ES-I3 (cell line): ENCODE results near the gene CH25H.

Source experiments
- H3K36me3 ChIP-seq: 2 replicates; pipeline ENCODE4 v1.6.1; 2013; ENCODE audit warnings: mild to moderate bottlenecking, low read length, control low read depth, moderate library complexity; ENCODE audit not compliant: insufficient read depth
- H3K4me1 ChIP-seq: 2 replicates; pipeline ENCODE4 v1.6.1; 2013; ENCODE audit warnings: mild to moderate bottlenecking, control low read depth, low read length; ENCODE audit not compliant: insufficient read depth
- H3K9ac ChIP-seq: 2 replicates; pipeline ENCODE4 v1.6.1; 2013; ENCODE audit warnings: low read depth, mild to moderate bottlenecking, low read length, moderate library complexity
- H3K9me3 ChIP-seq: 2 replicates; pipeline ENCODE4 v1.6.1; 2013; ENCODE audit warnings: mild to moderate bottlenecking, low read length, moderate library complexity; ENCODE audit not compliant: control insufficient read depth, insufficient read depth

CH25H gene

GRCh38 chr10:89241026-89241425 lies 33.9 kb upstream of the CH25H start:
- Histone ChIP-seq H3K4me1 (peaks cover 21% of the 10 kb centered on the region), H3K9ac (no peak overlapping the region), H3K36me3 (no peaks in the 10 kb centered on the region), H3K9me3 (no peaks in the 10 kb centered on the region)

- no peaks in the 10 kb centered on the region for H3K9me3 ChIP-seq
- H3K36me3 ChIP-seq, result no peaks in the 10 kb centered on the region
- H3K4me1 ChIP-seq, result peaks cover 17% of the 10 kb centered on the region
- no peak overlapping the region for H3K9ac ChIP-seq
Observed at GRCh38 chr10:89240519-89240918, 33.4 kb upstream of the CH25H start.

GRCh38 chr10:89238956-89239644 lies 32.0 kb upstream of the CH25H start:
- Histone ChIP-seq H3K36me3 (no peaks in the 10 kb centered on the region), H3K9me3 (no peaks in the 10 kb centered on the region), H3K4me1 (peaks cover 22% of the 10 kb centered on the region), H3K9ac (no peak overlapping the region)

GRCh38 chr10:89237849-89238248 lies 30.7 kb upstream of the CH25H start:
- H3K36me3 ChIP-seq, result no peaks in the 10 kb centered on the region
- H3K9ac ChIP-seq, result no peak overlapping the region
- peaks cover 16% of the 10 kb centered on the region for H3K4me1 ChIP-seq
- no peaks in the 10 kb centered on the region for H3K9me3 ChIP-seq

- Histone ChIP-seq H3K4me1 (0 out of 2 replicates have a peak, but pooled peaks cover 5% of the 10 kb centered on the region), H3K9me3 (no peaks in the 10 kb centered on the region), H3K36me3 (no peaks in the 10 kb centered on the region), H3K9ac (no peak overlapping the region)
Observed at GRCh38 chr10:89236226-89236797, 29.2 kb upstream of the CH25H start.

GRCh38 chr10:89235073-89235798 lies 28.1 kb upstream of the CH25H start:
- 0 out of 2 replicates have a peak, but pooled peaks cover 5% of the 10 kb centered on the region for H3K4me1 ChIP-seq
- no peak overlapping the region for H3K9ac ChIP-seq
- no peaks in the 10 kb centered on the region for H3K36me3 ChIP-seq
- H3K9me3 ChIP-seq, result no peaks in the 10 kb centered on the region

- Histone ChIP-seq H3K9me3 (no peaks in the 10 kb centered on the region; the same call in 1 of the 2 replicates), H3K4me1 (0 out of 2 replicates have a peak, but pooled peaks cover 5% of the 10 kb centered on the region), H3K36me3 (no peaks in the 10 kb centered on the region), H3K9ac (no peak overlapping the region)
Observed at GRCh38 chr10:89233033-89233432, 25.9 kb upstream of the CH25H start.

- Histone ChIP-seq H3K36me3 (0 out of 2 replicates have a peak, but pooled peaks cover 3% of the 10 kb centered on the region), H3K9ac (no peak overlapping the region), H3K9me3 (no peaks in the 10 kb centered on the region; the same call in 1 of the 2 replicates), H3K4me1 (no peaks in the 10 kb centered on the region)
Observed at GRCh38 chr10:89228962-89229361, 21.8 kb upstream of the CH25H start.

GRCh38 chr10:89228146-89228545 lies 21.0 kb upstream of the CH25H start:
- no peaks in the 10 kb centered on the region; the same call in 1 of the 2 replicates for H3K9me3 ChIP-seq

GRCh38 chr10:89226891-89227290 lies 19.8 kb upstream of the CH25H start:
- H3K4me1 ChIP-seq, result no peaks in the 10 kb centered on the region
- no peak overlapping the region for H3K9ac ChIP-seq
- 0 out of 2 replicates have a peak, but pooled peaks cover 3% of the 10 kb centered on the region for H3K36me3 ChIP-seq
- H3K9me3 ChIP-seq, result no peaks in the 10 kb centered on the region; the same call in 1 of the 2 replicates

More at GRCh38 chr10:89228146-89228545, 21.0 kb upstream of the CH25H start:
- Histone ChIP-seq H3K4me1 (no peaks in the 10 kb centered on the region), H3K9ac (no peak overlapping the region), H3K36me3 (0 out of 2 replicates have a peak, but pooled peaks cover 3% of the 10 kb centered on the region)

GRCh38 chr10:89224739-89225443 lies 17.8 kb upstream of the CH25H start:
- H3K9ac ChIP-seq, result no peak overlapping the region
- no peaks in the 10 kb centered on the region; the same call in 1 of the 2 replicates for H3K9me3 ChIP-seq
- 0 out of 2 replicates have a peak, but pooled peaks cover 3% of the 10 kb centered on the region for H3K36me3 ChIP-seq
- no peaks in the 10 kb centered on the region for H3K4me1 ChIP-seq

GRCh38 chr10:89221919-89222318 lies 14.8 kb upstream of the CH25H start:
- H3K4me1 ChIP-seq, result no peaks in the 10 kb centered on the region
- H3K36me3 ChIP-seq, result no peaks in the 10 kb centered on the region; the same call in 1 of the 2 replicates
- no peaks in the 10 kb centered on the region for H3K9me3 ChIP-seq
- no peak overlapping the region for H3K9ac ChIP-seq

GRCh38 chr10:89219513-89220218 lies 12.5 kb upstream of the CH25H start:
- Histone ChIP-seq H3K9ac (no peak overlapping the region), H3K36me3 (peaks cover 3% of the 10 kb centered on the region; the same call in 1 of the 2 replicates), H3K9me3 (no peaks in the 10 kb centered on the region), H3K4me1 (no peaks in the 10 kb centered on the region)
